22Rv1 (cell line): ENCODE data around the gene OR1E2.

Experiments
- ZFX ChIP-seq: fragments of 450-650 bp; IDR thresholded peaks from 2 replicates; pipeline ENCODE4 v1.6.1; 2017; ENCODE audit warnings: antibody characterized with exemption, borderline replicate concordance
- TF ChIP-seq, protein P1 (sequence below): fragments of 450-650 bp; IDR thresholded peaks from 2 replicates; pipeline ENCODE4 v1.5.1; 2017; ENCODE audit warnings: mild to moderate bottlenecking

DNA sequence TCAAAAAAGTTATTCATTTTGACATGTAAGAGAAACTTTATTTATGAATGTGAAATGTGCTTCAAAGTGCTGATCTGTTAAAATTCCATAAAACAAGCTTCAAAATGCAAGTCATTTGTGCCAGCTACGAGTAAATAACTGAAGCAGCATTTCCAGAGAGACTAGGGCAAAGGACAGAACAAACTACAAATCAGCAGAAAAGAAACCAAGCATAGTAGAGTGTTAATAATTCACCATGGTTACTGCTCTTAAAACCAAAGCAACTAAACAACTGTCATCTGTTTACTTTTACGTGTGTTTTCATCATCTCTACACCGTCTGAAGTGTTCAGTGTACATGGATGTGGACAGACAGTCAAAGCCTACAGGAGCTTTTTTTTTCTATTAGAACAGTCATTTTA, 40.6 kb upstream of the OR1E2 start:
- TF ChIP-seq ZFX: no peak
- TF ChIP-seq, protein P1, sequence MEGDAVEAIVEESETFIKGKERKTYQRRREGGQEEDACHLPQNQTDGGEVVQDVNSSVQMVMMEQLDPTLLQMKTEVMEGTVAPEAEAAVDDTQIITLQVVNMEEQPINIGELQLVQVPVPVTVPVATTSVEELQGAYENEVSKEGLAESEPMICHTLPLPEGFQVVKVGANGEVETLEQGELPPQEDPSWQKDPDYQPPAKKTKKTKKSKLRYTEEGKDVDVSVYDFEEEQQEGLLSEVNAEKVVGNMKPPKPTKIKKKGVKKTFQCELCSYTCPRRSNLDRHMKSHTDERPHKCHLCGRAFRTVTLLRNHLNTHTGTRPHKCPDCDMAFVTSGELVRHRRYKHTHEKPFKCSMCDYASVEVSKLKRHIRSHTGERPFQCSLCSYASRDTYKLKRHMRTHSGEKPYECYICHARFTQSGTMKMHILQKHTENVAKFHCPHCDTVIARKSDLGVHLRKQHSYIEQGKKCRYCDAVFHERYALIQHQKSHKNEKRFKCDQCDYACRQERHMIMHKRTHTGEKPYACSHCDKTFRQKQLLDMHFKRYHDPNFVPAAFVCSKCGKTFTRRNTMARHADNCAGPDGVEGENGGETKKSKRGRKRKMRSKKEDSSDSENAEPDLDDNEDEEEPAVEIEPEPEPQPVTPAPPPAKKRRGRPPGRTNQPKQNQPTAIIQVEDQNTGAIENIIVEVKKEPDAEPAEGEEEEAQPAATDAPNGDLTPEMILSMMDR: no peak
